Measurements from ENCODE around the gene MYO15A. TPM values are rescaled to one million over a fixed set of nuclear protein-coding genes. Genes with fewer than 3 reads are reported as not detected.
"Not testable (repeated sequence)": the region's sequence is repeated elsewhere in the genome, so short reads cannot be mapped to it uniquely, and the experiment has no call there.

The MYO15A gene
- total RNA-seq, 1 donor: 0.45 TPM

DNA sequence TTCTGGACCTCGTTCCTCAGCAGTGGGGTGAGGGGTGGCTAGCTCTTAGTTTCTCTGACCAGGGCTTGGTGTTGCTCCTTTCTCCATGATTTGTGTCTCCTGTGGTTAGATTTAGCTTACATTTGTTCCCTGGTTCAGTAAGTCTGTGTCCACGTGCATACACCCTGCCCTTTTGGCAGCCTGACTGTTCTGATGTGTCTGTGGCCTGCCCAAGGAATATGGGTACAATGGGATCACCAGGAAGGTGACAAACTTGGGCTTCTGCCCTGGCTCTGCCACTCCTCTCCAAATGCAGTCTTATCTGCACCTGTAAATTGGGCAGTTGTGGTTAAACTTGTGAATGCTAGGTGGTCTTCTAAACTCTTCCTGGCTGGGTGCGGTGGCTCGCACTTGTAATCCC is 92.6 kb downstream of the MYO15A start:
- TF ChIP-seq CTCF (IDR thresholded peaks at IDR 0.05; ENCODE audit: insufficient read depth, low read length): no peak
- H3K4me3 ChIP-seq (ENCODE audit: low read depth, low read length): no peak overlapping the region
- no peak for DNase-seq (ENCODE audit: low read depth)

DNA sequence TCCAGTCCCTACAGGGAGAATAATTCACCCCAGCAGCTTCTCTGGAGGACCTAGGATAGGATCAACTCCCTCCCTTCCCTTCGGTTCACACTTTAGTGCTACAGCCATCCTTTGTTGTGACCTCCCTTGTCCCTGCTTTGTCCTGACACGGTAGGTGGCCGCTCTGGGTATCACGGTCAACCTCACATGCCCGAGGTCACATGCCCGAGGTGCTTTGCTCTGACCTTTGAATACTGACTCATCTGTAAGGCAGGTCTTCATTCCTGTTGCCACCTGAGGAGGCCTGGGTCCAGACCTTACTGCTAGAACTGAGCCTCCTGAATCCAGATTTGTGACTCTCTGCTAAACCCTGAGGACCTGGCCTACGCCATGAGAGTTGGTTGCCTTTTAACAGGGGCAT is 94.8 kb downstream of the MYO15A start:
- no peak overlapping the region for H3K4me3 ChIP-seq (ENCODE audit: low read depth, low read length)
- no peak for TF ChIP-seq CTCF (IDR thresholded peaks at IDR 0.05; ENCODE audit: insufficient read depth, low read length)
- no peak for DNase-seq (ENCODE audit: low read depth)

- H3K4me3 ChIP-seq (ENCODE audit: low read depth, low read length): no peak overlapping the region
- no peak for TF ChIP-seq CTCF (IDR thresholded peaks at IDR 0.05; ENCODE audit: insufficient read depth, low read length)
- no peak for DNase-seq (ENCODE audit: low read depth)
Measured at GRCh38 chr17:18205861-18206260, 97.3 kb downstream of the MYO15A start.

- DNase-seq (ENCODE audit: low read depth): no peak
- H3K4me3 ChIP-seq (ENCODE audit: low read depth, low read length): no peak overlapping the region
- TF ChIP-seq CTCF (IDR thresholded peaks at IDR 0.05; ENCODE audit: insufficient read depth, low read length): no peak
Measured at GRCh38 chr17:18206962-18207361, 98.4 kb downstream of the MYO15A start.

- no peak for TF ChIP-seq CTCF (IDR thresholded peaks at IDR 0.05; ENCODE audit: insufficient read depth, low read length)
- H3K4me3 ChIP-seq (ENCODE audit: low read depth, low read length): no peak overlapping the region
- no peak for DNase-seq (ENCODE audit: low read depth)
Measured at GRCh38 chr17:18208092-18208491, 99.5 kb downstream of the MYO15A start.

GRCh38 chr17:18213666-18214270 is 105.2 kb downstream of the MYO15A start:
- no peak overlapping the region for H3K4me3 ChIP-seq (ENCODE audit: low read depth, low read length)
- DNase-seq (ENCODE audit: low read depth): no peak
- no peak for TF ChIP-seq CTCF (IDR thresholded peaks at IDR 0.05; ENCODE audit: insufficient read depth, low read length)

GRCh38 chr17:18216906-18217305 is 108.3 kb downstream of the MYO15A start:
- H3K4me3 ChIP-seq (ENCODE audit: low read depth, low read length); DNase-seq (ENCODE audit: low read depth): not testable (repeated sequence)
